ENCODE data around the gene MOK. TPM values are rescaled to one million over a fixed set of nuclear protein-coding genes. Genes with fewer than 3 reads are reported as not detected.

MOK gene
- total RNA-seq, 1 experiment from 2014 or later: 2.0 TPM

- ChIA-PET CTCF (no interaction called here), POLR2A (no interaction called here)
- Mint-ChIP-seq H3K4me1 (peaks cover 3% of the 10 kb centered on the region; the same call in 1 of the 2 replicates), H3K27ac (peak overlapping the region; percentile 13; the same call in 1 of the 2 replicates), H3K36me3 (peaks cover 16% of the 10 kb centered on the region), H3K9me3 (no peaks in the 10 kb centered on the region), H3K27me3 (ENCODE audit: low read depth) (no peaks in the 10 kb centered on the region), H3K4me3 (no peak overlapping the region)
- DNase-seq (ENCODE audit: low spot score) (no peak), ATAC-seq (no peak)
- no peak for TF ChIP-seq NR3C1 (CRISPR knock-in tag; conservative IDR thresholded peaks at IDR 0.05; ENCODE audit: low read depth)
- no peak for TF ChIP-seq ESRRA (CRISPR knock-in tag; IDR thresholded peaks at IDR 0.05; ENCODE audit: borderline replicate concordance)
- no peak for TF ChIP-seq NFE2L1 (CRISPR knock-in tag; IDR thresholded peaks at IDR 0.05)
- TF ChIP-seq ATF1 (CRISPR knock-in tag; IDR thresholded peaks at IDR 0.05): no peak
- no peak for TF ChIP-seq USF1 (CRISPR knock-in tag; IDR thresholded peaks at IDR 0.05)
- no peak for TF ChIP-seq ATF3 (CRISPR knock-in tag; conservative IDR thresholded peaks at IDR 0.05)
- TF ChIP-seq CTCF (IDR thresholded peaks at IDR 0.05): no peak
- TF ChIP-seq GRHL2 (CRISPR knock-in tag; IDR thresholded peaks at IDR 0.05; ENCODE audit: insufficient replicate concordance, severe bottlenecking): no peak
- TF ChIP-seq HMGA2 (CRISPR knock-in tag; IDR thresholded peaks at IDR 0.05): no peak
- TF ChIP-seq ETV6 (CRISPR knock-in tag; IDR thresholded peaks at IDR 0.05): no peak
- TF ChIP-seq JUN (CRISPR knock-in tag; IDR thresholded peaks at IDR 0.05): no peak
- TF ChIP-seq MXD4 (CRISPR knock-in tag; IDR thresholded peaks at IDR 0.05; ENCODE audit: borderline replicate concordance): no peak
- TF ChIP-seq ELF4 (CRISPR knock-in tag; IDR thresholded peaks at IDR 0.05; ENCODE audit: low read depth): no peak
- TF ChIP-seq FOXK1 (CRISPR knock-in tag; IDR thresholded peaks at IDR 0.05): no peak
- TF ChIP-seq ATF2 (CRISPR knock-in tag; IDR thresholded peaks at IDR 0.05; ENCODE audit: borderline replicate concordance, low read depth): no peak
- no peak for TF ChIP-seq E2F4 (CRISPR knock-in tag; IDR thresholded peaks at IDR 0.05; ENCODE audit: borderline replicate concordance, low read depth)
- no peak for TF ChIP-seq ZSCAN18 (CRISPR knock-in tag; IDR thresholded peaks at IDR 0.05)
- TF ChIP-seq PRDM15 (CRISPR knock-in tag; IDR thresholded peaks at IDR 0.05): no peak
Observed at GRCh38 chr14:102201353-102201738, 103.6 kb downstream of the MOK start.

All from WTC11 (cell line).